SK-N-SH (cell line): ENCODE results near the gene ADGRG7. TPM values are rescaled to one million over a fixed set of nuclear protein-coding genes. Genes with fewer than 3 reads are reported as not detected.

Experiments used
- CTCF ChIA-PET: fragments of 300-600, 350-600 bp; formaldehyde crosslinking; extraction: SDS; loops from one replicate; lab custom pipeline; 2021; lab: Yijun Ruan, JAX
- POLR2A ChIA-PET: fragments of 350-600 bp; sonication (Branson Sonifier 250); formaldehyde crosslinking; extraction: SDS; loops from one replicate; lab custom pipeline; 2020; ENCODE audit warnings: antibody characterized with exemption, inconsistent platforms; lab: Yijun Ruan, JAX
- DNase-seq: peaks from one replicate; pipeline ENCODE4 v3.0.0; 2012
- H2AFZ ChIP-seq: fragments of 200-600 bp; sonication (generic); 2 replicates; pipeline ENCODE4 v1.8.1; 2016; ENCODE audit warnings: antibody characterized with exemption, mild to moderate bottlenecking, low read depth
- H3F3A ChIP-seq: fragments of 200-600 bp; sonication (generic); replicated peaks from 2 replicates; pipeline ENCODE3; 2016; ENCODE audit warnings: antibody characterized with exemption, mild to moderate bottlenecking; ENCODE audit not compliant: insufficient read depth
- H3K27ac ChIP-seq, 2 experiments: fragments of 200-500 bp in 1 of 2; fragments of 200-600 bp in 1 of 2; sonication (Bioruptor generic) in 1 of 2; sonication (generic), shearing (Covaris generic) in 1 of 2; 2 replicates each; pipeline versions ENCODE4 v1.5.1 to v1.6.1; 2014 to 2016; ENCODE audit warnings: low read depth in 2 of 2, inconsistent platforms in 1 of 2, low read length in 1 of 2, mild to moderate bottlenecking in 1 of 2, mixed read lengths in 1 of 2
- H3K27me3 ChIP-seq: fragments of 200-600 bp; sonication (generic), shearing (Covaris generic); 2 replicates; pipeline ENCODE4 v1.6.1; 2016; ENCODE audit warnings: mixed run types; ENCODE audit not compliant: insufficient read depth
- H3K36me3 ChIP-seq, 2 experiments: fragments of 200-500 bp in 1 of 2; fragments of 200-600 bp in 1 of 2; sonication (Bioruptor generic) in 1 of 2; sonication (generic) in 1 of 2; replicated peaks in 1 of 2; 2 replicates each; pipeline versions ENCODE3 to v1.5.1; 2014 to 2016; ENCODE audit warnings: low read length in 1 of 2, mild to moderate bottlenecking in 1 of 2; ENCODE audit not compliant: insufficient read depth in 2 of 2, control insufficient read depth in 1 of 2
- H3K4me1 ChIP-seq, 2 experiments: fragments of 200-500 bp in 1 of 2; fragments of 200-600 bp in 1 of 2; sonication (Bioruptor generic) in 1 of 2; sonication (generic), shearing (Covaris generic) in 1 of 2; 2 replicates each; pipeline versions ENCODE4 v1.5.1 to v1.6.1; 2014 to 2016; ENCODE audit warnings: low read depth in 1 of 2, low read length in 1 of 2, mixed run types in 1 of 2; ENCODE audit not compliant: insufficient read depth in 2 of 2, control insufficient read depth in 1 of 2
- H3K4me2 ChIP-seq: fragments of 200-600 bp; sonication (generic), shearing (Covaris generic); 2 replicates; pipeline ENCODE4 v1.6.1; 2017; ENCODE audit warnings: mixed run types
- H3K4me3 ChIP-seq, 2 experiments: fragments of 200-500 bp in 1 of 2; fragments of 200-600 bp in 1 of 2; sonication (Bioruptor generic) in 1 of 2; sonication (generic), shearing (Covaris generic) in 1 of 2; 2 replicates each; pipeline versions ENCODE4 v1.5.1 to v1.8.1; 2014 to 2016; ENCODE audit warnings: low read depth in 2 of 2, inconsistent platforms in 1 of 2, low read length in 1 of 2, mild to moderate bottlenecking in 1 of 2, mixed read lengths in 1 of 2, moderate library complexity in 1 of 2
- H3K79me2 ChIP-seq: fragments of 200-600 bp; sonication (generic); 2 replicates; pipeline ENCODE4 v1.8.1; 2017; ENCODE audit warnings: mild to moderate bottlenecking; ENCODE audit not compliant: insufficient read depth
- H3K9ac ChIP-seq: fragments of 200-600 bp; sonication (generic); 2 replicates; pipeline ENCODE4 v1.6.1; 2017; ENCODE audit warnings: mixed run types
- H3K9me2 ChIP-seq: fragments of 200-600 bp; sonication (generic); 2 replicates; pipeline ENCODE4 v1.6.1; 2017; ENCODE audit warnings: mixed run types
- H3K9me3 ChIP-seq: fragments of 200-600 bp; sonication (generic); 2 replicates; pipeline ENCODE4 v1.6.1; 2017; ENCODE audit warnings: mixed run types, mild to moderate bottlenecking, moderate library complexity
- H4K20me1 ChIP-seq: fragments of 200-600 bp; sonication (generic); 2 replicates; pipeline ENCODE4 v1.6.1; 2017; ENCODE audit warnings: mild to moderate bottlenecking, mixed run types; ENCODE audit not compliant: insufficient read depth
- RAD21 ChIP-seq: IDR thresholded peaks from 2 replicates; pipeline ENCODE4 v1.6.1; 2012; ENCODE audit warnings: mild to moderate bottlenecking, low read length
- RCOR1 ChIP-seq: fragments of 150-350 bp; IDR thresholded peaks from 2 replicates; pipeline ENCODE4 v1.6.1; 2017; ENCODE audit warnings: antibody characterized with exemption, low read length
- WGBS: methylation state at CpG from one replicate; pipeline ENCODE4 v1.1.6; 2017; ENCODE audit warnings: low lambda C conversion rate; 5-methylcytosine and 5-hydroxymethylcytosine counted together
- polyA plus RNA-seq, 3 experiments: library from polyadenylated mRNA; depleted of rRNA; stranded (reverse); fragments of >200 nt; gene quantifications; 2 replicates each; pipeline ENCODE4 v1.2.3, GENCODE V29; 2012
- TF ChIP-seq, protein P1 (sequence below): fragments of 200-600 bp; sonication (generic); IDR thresholded peaks from 2 replicates; pipeline ENCODE4 v1.6.1; 2017; ENCODE audit warnings: antibody characterized with exemption, mild to moderate bottlenecking, moderate library complexity
- TF ChIP-seq, protein P2 (sequence below): IDR thresholded peaks from 2 replicates; pipeline ENCODE4 v1.4.0; 2012; ENCODE audit warnings: low read depth, borderline replicate concordance
- TF ChIP-seq, protein P3 (sequence below): fragments of 150-350 bp; IDR thresholded peaks from 2 replicates; pipeline ENCODE4 v1.6.1; 2016; ENCODE audit warnings: mild to moderate bottlenecking, low read depth, low read length

The ADGRG7 gene
- polyA plus RNA-seq, 1 of the 3 experiments (the other 2 are of a cell fraction): not detected

DNA sequence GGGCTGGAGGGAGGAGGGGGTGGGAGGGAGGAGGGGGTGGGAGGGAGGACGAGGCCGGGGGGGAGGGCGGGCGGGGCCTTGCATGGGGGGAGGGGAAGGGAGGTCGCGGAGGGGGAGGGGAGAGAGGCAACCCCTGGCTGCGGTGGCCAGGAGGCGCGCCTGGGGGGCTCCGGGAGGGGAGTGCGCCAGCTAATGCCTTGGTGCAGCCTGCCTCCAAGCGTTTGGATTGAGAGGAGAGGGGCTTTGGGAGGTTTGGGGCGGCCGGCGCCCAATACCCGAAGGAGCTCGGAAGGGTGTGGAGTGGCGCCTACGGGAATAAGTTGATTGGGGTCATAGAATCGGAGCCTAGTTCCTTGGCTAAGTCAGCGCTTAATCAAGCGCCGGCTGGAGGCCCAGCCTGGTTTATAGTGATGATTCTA lies 100.5 kb downstream of the ADGRG7 start:
- H3K4me3 ChIP-seq: peak overlapping the region; percentile 77 to 88
- TF ChIP-seq, protein P1, sequence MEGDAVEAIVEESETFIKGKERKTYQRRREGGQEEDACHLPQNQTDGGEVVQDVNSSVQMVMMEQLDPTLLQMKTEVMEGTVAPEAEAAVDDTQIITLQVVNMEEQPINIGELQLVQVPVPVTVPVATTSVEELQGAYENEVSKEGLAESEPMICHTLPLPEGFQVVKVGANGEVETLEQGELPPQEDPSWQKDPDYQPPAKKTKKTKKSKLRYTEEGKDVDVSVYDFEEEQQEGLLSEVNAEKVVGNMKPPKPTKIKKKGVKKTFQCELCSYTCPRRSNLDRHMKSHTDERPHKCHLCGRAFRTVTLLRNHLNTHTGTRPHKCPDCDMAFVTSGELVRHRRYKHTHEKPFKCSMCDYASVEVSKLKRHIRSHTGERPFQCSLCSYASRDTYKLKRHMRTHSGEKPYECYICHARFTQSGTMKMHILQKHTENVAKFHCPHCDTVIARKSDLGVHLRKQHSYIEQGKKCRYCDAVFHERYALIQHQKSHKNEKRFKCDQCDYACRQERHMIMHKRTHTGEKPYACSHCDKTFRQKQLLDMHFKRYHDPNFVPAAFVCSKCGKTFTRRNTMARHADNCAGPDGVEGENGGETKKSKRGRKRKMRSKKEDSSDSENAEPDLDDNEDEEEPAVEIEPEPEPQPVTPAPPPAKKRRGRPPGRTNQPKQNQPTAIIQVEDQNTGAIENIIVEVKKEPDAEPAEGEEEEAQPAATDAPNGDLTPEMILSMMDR: peak; percentile 6; the same call in 1 of the 2 replicates
- TF ChIP-seq RAD21 (no peak), RCOR1 (no peak)
- TF ChIP-seq, protein P2, sequence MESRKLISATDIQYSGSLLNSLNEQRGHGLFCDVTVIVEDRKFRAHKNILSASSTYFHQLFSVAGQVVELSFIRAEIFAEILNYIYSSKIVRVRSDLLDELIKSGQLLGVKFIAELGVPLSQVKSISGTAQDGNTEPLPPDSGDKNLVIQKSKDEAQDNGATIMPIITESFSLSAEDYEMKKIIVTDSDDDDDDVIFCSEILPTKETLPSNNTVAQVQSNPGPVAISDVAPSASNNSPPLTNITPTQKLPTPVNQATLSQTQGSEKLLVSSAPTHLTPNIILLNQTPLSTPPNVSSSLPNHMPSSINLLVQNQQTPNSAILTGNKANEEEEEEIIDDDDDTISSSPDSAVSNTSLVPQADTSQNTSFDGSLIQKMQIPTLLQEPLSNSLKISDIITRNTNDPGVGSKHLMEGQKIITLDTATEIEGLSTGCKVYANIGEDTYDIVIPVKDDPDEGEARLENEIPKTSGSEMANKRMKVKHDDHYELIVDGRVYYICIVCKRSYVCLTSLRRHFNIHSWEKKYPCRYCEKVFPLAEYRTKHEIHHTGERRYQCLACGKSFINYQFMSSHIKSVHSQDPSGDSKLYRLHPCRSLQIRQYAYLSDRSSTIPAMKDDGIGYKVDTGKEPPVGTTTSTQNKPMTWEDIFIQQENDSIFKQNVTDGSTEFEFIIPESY: no peak
- TF ChIP-seq, all 33 proteins: peak for 1
- Histone ChIP-seq H3K27me3 (no peaks in the 10 kb centered on the region), H3K4me1 (peaks cover 8 to 21% of the 10 kb centered on the region in 2 experiments), H2AFZ (no peak overlapping the region), H3K36me3 (peaks cover 12 to 40% of the 10 kb centered on the region in 2 experiments), H4K20me1 (peaks cover 42% of the 10 kb centered on the region), H3F3A (peaks cover 29% of the 10 kb centered on the region), H3K9ac (peak overlapping the region; percentile 95), H3K9me2 (no peaks in the 10 kb centered on the region), H3K4me2 (peak overlapping the region; percentile 81), H3K79me2 (peaks cover 51% of the 10 kb centered on the region), H3K9me3 (no peaks in the 10 kb centered on the region), H3K27ac (peak overlapping the region; percentile 85 to 95)
- WGBS: 3% methylated on average over 13 of the region's 23 CpGs
- CTCF ChIA-PET: interaction anchor here (0.8 to 1.4 kb wide), 5 partner anchors 36 to 486 kb away, joined by 3 to 5 read pairs (median 3); no protein-coding TSS in a partner anchor
- DNase-seq: peak; percentile 84
- POLR2A ChIA-PET: interaction anchor here (0.7 kb wide), 1 partner anchor 16 kb away, joined by 5 read pairs; no protein-coding TSS in a partner anchor

DNA sequence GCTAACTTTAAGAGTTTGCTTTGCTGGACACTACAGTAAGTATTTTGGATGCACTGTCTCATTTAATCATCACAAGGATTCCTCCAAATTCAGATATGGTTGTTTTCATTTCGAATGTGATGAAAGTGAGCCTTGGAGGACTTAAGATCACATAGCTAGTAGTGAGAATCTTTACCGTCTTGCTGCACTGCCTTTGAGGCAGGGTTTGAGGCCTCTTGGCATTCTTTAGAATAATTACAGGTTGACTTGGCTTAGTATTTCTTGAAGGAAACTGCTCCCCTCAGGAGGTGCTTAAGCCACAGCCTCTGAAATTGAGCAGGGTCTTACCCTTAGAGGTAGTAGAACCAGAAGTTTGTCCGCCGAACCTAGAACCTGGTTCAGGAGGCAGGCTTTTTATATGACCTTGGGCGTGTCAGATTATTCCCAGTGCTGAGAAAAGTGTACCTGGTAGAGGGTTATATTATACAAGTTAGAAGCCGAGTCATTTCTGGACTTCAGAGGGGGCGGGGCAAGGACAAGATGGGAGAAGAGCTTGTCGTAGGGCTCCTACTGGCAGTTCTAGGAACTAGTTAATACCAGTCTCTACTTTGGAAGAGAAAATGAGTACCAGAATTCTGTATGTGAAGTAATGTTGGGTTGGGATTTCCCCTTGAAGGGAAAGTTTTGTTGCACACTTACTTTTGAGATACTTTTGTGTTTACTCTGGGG lies 101.0 kb downstream of the ADGRG7 start:
- peaks cover 8 to 21% of the 10 kb centered on the region in 2 experiments for H3K4me1 ChIP-seq
- DNase-seq: peak; percentile 48
- peaks cover 57% of the 10 kb centered on the region for H3K79me2 ChIP-seq
- H3K4me3 ChIP-seq: peak overlapping the region; percentile 77 to 88
- no peaks in the 10 kb centered on the region for H3K27me3 ChIP-seq
- 33% methylated on average over 8 of the region's 8 CpGs for WGBS
- peak overlapping the region; percentile 95 for H3K9ac ChIP-seq
- H3K9me2 ChIP-seq: no peaks in the 10 kb centered on the region
- CTCF ChIA-PET: interaction anchor here (0.7 to 1.9 kb wide), 10 partner anchors 12 to 486 kb away, joined by 3 to 5 read pairs (median 3); no protein-coding TSS in a partner anchor
- peaks cover 17 to 45% of the 10 kb centered on the region in 2 experiments for H3K36me3 ChIP-seq
- peak overlapping the region; percentile 81 for H3K4me2 ChIP-seq
- TF ChIP-seq, protein P3, sequence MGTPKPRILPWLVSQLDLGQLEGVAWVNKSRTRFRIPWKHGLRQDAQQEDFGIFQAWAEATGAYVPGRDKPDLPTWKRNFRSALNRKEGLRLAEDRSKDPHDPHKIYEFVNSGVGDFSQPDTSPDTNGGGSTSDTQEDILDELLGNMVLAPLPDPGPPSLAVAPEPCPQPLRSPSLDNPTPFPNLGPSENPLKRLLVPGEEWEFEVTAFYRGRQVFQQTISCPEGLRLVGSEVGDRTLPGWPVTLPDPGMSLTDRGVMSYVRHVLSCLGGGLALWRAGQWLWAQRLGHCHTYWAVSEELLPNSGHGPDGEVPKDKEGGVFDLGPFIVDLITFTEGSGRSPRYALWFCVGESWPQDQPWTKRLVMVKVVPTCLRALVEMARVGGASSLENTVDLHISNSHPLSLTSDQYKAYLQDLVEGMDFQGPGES: no peak
- TF ChIP-seq, protein P1: peak; percentile 51
- H3K27ac ChIP-seq: peak overlapping the region; percentile 85 to 95
- H2AFZ ChIP-seq: no peak overlapping the region
- H4K20me1 ChIP-seq: peaks cover 48% of the 10 kb centered on the region
- no peaks in the 10 kb centered on the region for H3K9me3 ChIP-seq
- POLR2A ChIA-PET: interaction anchor here (0.7 kb wide), 1 partner anchor 17 kb away, joined by 5 read pairs; no protein-coding TSS in a partner anchor
- peaks cover 28% of the 10 kb centered on the region for H3F3A ChIP-seq
